Hepatocyte (in vitro differentiated cells): ENCODE results near the gene AQP5. TPM values are rescaled to one million over a fixed set of nuclear protein-coding genes. Genes with fewer than 3 reads are reported as not detected.
A peak's percentile ranks its signal among the peaks of the same experiment; 100 is the strongest.

Source experiments
- DNase-seq: peaks from one replicate; pipeline ENCODE4 v3.0.0-alpha.2; 2016; ENCODE audit warnings: low spot score
- H2AFZ ChIP-seq: fragments of 200-600 bp; sonication (generic); 2 replicates; pipeline ENCODE4 v1.6.0; 2016; ENCODE audit warnings: antibody characterized with exemption, mild to moderate bottlenecking
- H3K27ac ChIP-seq: fragments of 200-600 bp; sonication (generic); 2 replicates; pipeline ENCODE4 v1.5.1; 2016; ENCODE audit warnings: mild to moderate bottlenecking
- H3K27me3 ChIP-seq: fragments of 200-600 bp; sonication (generic); 2 replicates; pipeline ENCODE4 v1.6.1; 2016
- H3K36me3 ChIP-seq: fragments of 200-600 bp; sonication (generic); replicated peaks from 2 replicates; pipeline ENCODE4 v1.5.1; 2016; ENCODE audit warnings: low read depth; ENCODE audit not compliant: insufficient read depth
- H3K4me1 ChIP-seq: fragments of 200-600 bp; sonication (generic); 2 replicates; pipeline ENCODE4 v1.5.1; 2016; ENCODE audit warnings: mild to moderate bottlenecking, moderate library complexity; ENCODE audit not compliant: insufficient read depth
- H3K4me2 ChIP-seq: fragments of 200-600 bp; sonication (generic); 2 replicates; pipeline ENCODE4 v1.6.0; 2016
- H3K4me3 ChIP-seq: fragments of 200-600 bp; sonication (generic); 2 replicates; pipeline ENCODE4 v1.5.1; 2016; ENCODE audit warnings: mild to moderate bottlenecking
- H3K79me2 ChIP-seq: fragments of 200-600 bp; sonication (generic); 2 replicates; pipeline ENCODE4 v1.6.0; 2017; ENCODE audit warnings: mild to moderate bottlenecking
- H3K9me2 ChIP-seq: fragments of 200-600 bp; sonication (generic); replicated peaks from 2 replicates; pipeline ENCODE4 v1.6.0; 2017; ENCODE audit warnings: mild to moderate bottlenecking; ENCODE audit not compliant: insufficient read depth
- H3K9me3 ChIP-seq: fragments of 200-600 bp; sonication (generic); 2 replicates; pipeline ENCODE4 v1.5.1; 2016; ENCODE audit warnings: low read depth, mild to moderate bottlenecking
- H4K20me1 ChIP-seq: fragments of 200-600 bp; sonication (generic); 2 replicates; pipeline ENCODE4 v1.6.0; 2016; ENCODE audit warnings: mild to moderate bottlenecking; ENCODE audit not compliant: insufficient read depth, poor library complexity, severe bottlenecking
- CTCF ChIP-seq: fragments of 200-600 bp; sonication (generic); IDR thresholded peaks from 2 replicates; pipeline ENCODE4 v1.5.1; 2016; ENCODE audit warnings: antibody characterized with exemption, mild to moderate bottlenecking; ENCODE audit not compliant: poor library complexity
- EZH2 ChIP-seq: fragments of 200-600 bp; sonication (generic); IDR thresholded peaks from 2 replicates; pipeline ENCODE4 v1.6.1; 2016; ENCODE audit warnings: antibody characterized with exemption, mild to moderate bottlenecking, borderline replicate concordance
- EZH2phosphoT487 ChIP-seq: fragments of 200-600 bp; sonication (generic); IDR thresholded peaks from one replicate; pipeline ENCODE4 v1.6.1; 2018; ENCODE audit warnings: antibody characterized with exemption, mild to moderate bottlenecking, low read depth, moderate library complexity; ENCODE audit not compliant: unreplicated experiment, severe bottlenecking
- WGBS: methylation state at CpG from one replicate; pipeline ENCODE4 v1.1.6; 2016; ENCODE audit warnings: low lambda C conversion rate; ENCODE audit errors: missing lambda C conversion rate; 5-methylcytosine and 5-hydroxymethylcytosine counted together
- polyA plus RNA-seq: library from polyadenylated mRNA; unstranded; fragments of >200 nt; fragmentation: Nextera tagmentation; extraction: Ambion mirVana; gene quantifications from 2 replicates; pipeline ENCODE4 v1.2.1, GENCODE V29; 2016
- total RNA-seq: library from RNA; depleted of rRNA; stranded (reverse); fragments of >200 nt; gene quantifications from 2 replicates; pipeline ENCODE4 v1.2.3, GENCODE V29; 2014

Gene AQP5
- total and polyA plus RNA-seq, 2 experiments from 2014 or later = 0.50 to 1.2 TPM

- WGBS = 68% methylated on average over 10 of the region's 10 CpGs
- no peaks in the 10 kb centered on the region for H4K20me1 ChIP-seq
- no peak overlapping the region for H3K4me2 ChIP-seq
- no peak for DNase-seq
- no peaks in the 10 kb centered on the region for H3K9me2 ChIP-seq
- no peak overlapping the region for H3K27ac ChIP-seq
- H3K27me3 ChIP-seq = no peaks in the 10 kb centered on the region
- no peak overlapping the region for H2AFZ ChIP-seq
- TF ChIP-seq EZH2 (no peak), CTCF (no peak), EZH2phosphoT487 (no peak)
- no peaks in the 10 kb centered on the region for H3K9me3 ChIP-seq
- peaks cover 19% of the 10 kb centered on the region for H3K4me1 ChIP-seq
- no peak overlapping the region for H3K4me3 ChIP-seq
- no peaks in the 10 kb centered on the region for H3K79me2 ChIP-seq
- H3K36me3 ChIP-seq = no peaks in the 10 kb centered on the region
Measured at GRCh38 chr12:49980501-49981349, 19.1 kb downstream of the AQP5 start.

GRCh38 chr12:49982246-49983087 lies 20.8 kb downstream of the AQP5 start:
- Histone ChIP-seq H3K4me2 (no peak overlapping the region), H3K4me1 (peaks cover 19% of the 10 kb centered on the region), H3K79me2 (no peaks in the 10 kb centered on the region), H3K9me3 (no peaks in the 10 kb centered on the region), H3K9me2 (no peaks in the 10 kb centered on the region), H3K27me3 (no peaks in the 10 kb centered on the region), H3K27ac (no peak overlapping the region), H3K36me3 (no peaks in the 10 kb centered on the region), H3K4me3 (no peak overlapping the region), H2AFZ (no peak overlapping the region), H4K20me1 (no peaks in the 10 kb centered on the region)
- WGBS = 75% methylated on average over 7 of the region's 7 CpGs
- TF ChIP-seq CTCF (no peak), EZH2 (no peak), EZH2phosphoT487 (no peak)
- DNase-seq = no peak

- DNase-seq = peak; percentile 78
- Histone ChIP-seq H3K4me2 (peak overlapping the region; percentile 47), H4K20me1 (no peaks in the 10 kb centered on the region), H3K27me3 (no peaks in the 10 kb centered on the region), H3K9me2 (no peaks in the 10 kb centered on the region), H3K4me3 (no peak overlapping the region), H3K79me2 (no peaks in the 10 kb centered on the region), H3K27ac (peak overlapping the region; percentile 45), H3K4me1 (peaks cover 14% of the 10 kb centered on the region), H3K36me3 (no peaks in the 10 kb centered on the region), H3K9me3 (no peaks in the 10 kb centered on the region), H2AFZ (no peak overlapping the region)
- TF ChIP-seq EZH2phosphoT487 = no peak
- no peak for TF ChIP-seq CTCF
- no peak for TF ChIP-seq EZH2
- 14% methylated on average over 8 of the region's 8 CpGs for WGBS
Measured at GRCh38 chr12:49983892-49984291, 22.2 kb downstream of the AQP5 start.
